ENCODE measurements around the gene PIGN.

Gene PIGN

GRCh38 chr18:62073461-62074281 is 113.2 kb downstream of the PIGN start:
- TF ChIP-seq CTCF (conservative IDR thresholded peaks at IDR 0.05) = no peak

GRCh38 chr18:62072370-62072769 is 114.5 kb downstream of the PIGN start:
- TF ChIP-seq CTCF (conservative IDR thresholded peaks at IDR 0.05) = no peak
- H3K27ac ChIP-seq = peak overlapping the region; percentile 78

More at GRCh38 chr18:62073461-62074281, 113.2 kb downstream of the PIGN start:
- no peak overlapping the region for H3K27ac ChIP-seq

GRCh38 chr18:62071071-62071470 is 115.8 kb downstream of the PIGN start:
- H3K27ac ChIP-seq = peak overlapping the region; percentile 78
- no peak for TF ChIP-seq CTCF (conservative IDR thresholded peaks at IDR 0.05)

- peak overlapping the region; percentile 78 for H3K27ac ChIP-seq
- TF ChIP-seq CTCF (conservative IDR thresholded peaks at IDR 0.05) = no peak
Observed at GRCh38 chr18:62070302-62070701, 116.6 kb downstream of the PIGN start.

- TF ChIP-seq CTCF (conservative IDR thresholded peaks at IDR 0.05) = no peak
- no peak overlapping the region; the same call in 1 of the 2 replicates for H3K27ac ChIP-seq
Observed at GRCh38 chr18:62069556-62069955, 117.3 kb downstream of the PIGN start.

GRCh38 chr18:62066102-62066818 is 120.6 kb downstream of the PIGN start:
- H3K27ac ChIP-seq = peak overlapping the region; percentile 85
- TF ChIP-seq CTCF (conservative IDR thresholded peaks at IDR 0.05) = no peak

GRCh38 chr18:62064361-62064760 is 122.5 kb downstream of the PIGN start:
- peak overlapping the region; percentile 85 for H3K27ac ChIP-seq
- no peak for TF ChIP-seq CTCF (conservative IDR thresholded peaks at IDR 0.05)

Measured in VCaP (cell line).